Choroid plexus epithelial cell (primary cell): ENCODE data around the gene TMEM239.

ENCODE experiments used
- DNase-seq: peaks from one replicate; pipeline ENCODE4 v3.0.0-alpha.2; 2010; ENCODE audit warnings: low read depth
- H3K4me3 ChIP-seq: 2 replicates; pipeline ENCODE4 v1.5.1; 2011; ENCODE audit warnings: low read depth, mild to moderate bottlenecking, control low read depth, low read length, moderate library complexity
- CTCF ChIP-seq: conservative IDR thresholded peaks from 2 replicates; pipeline ENCODE4 v1.5.1; 2011; ENCODE audit warnings: low read depth, mild to moderate bottlenecking, control low read depth, inconsistent platforms, low read length, moderate library complexity

The TMEM239 gene

GRCh38 chr20:2795451-2795850 lies 20.7 kb upstream of the TMEM239 start:
- no peak for DNase-seq
- H3K4me3 ChIP-seq = no peak overlapping the region
- no peak for TF ChIP-seq CTCF

GRCh38 chr20:2796011-2796660 lies 20.0 kb upstream of the TMEM239 start:
- no peak for DNase-seq
- H3K4me3 ChIP-seq = no peak overlapping the region
- TF ChIP-seq CTCF = no peak

GRCh38 chr20:2797136-2797983 lies 18.8 kb upstream of the TMEM239 start:
- TF ChIP-seq CTCF = no peak
- no peak for DNase-seq
- H3K4me3 ChIP-seq = no peak overlapping the region

GRCh38 chr20:2798095-2798805 lies 17.9 kb upstream of the TMEM239 start:
- no peak for DNase-seq
- no peak overlapping the region for H3K4me3 ChIP-seq
- TF ChIP-seq CTCF = no peak

GRCh38 chr20:2798814-2799213 lies 17.4 kb upstream of the TMEM239 start:
- peak; percentile 59 for DNase-seq
- no peak for TF ChIP-seq CTCF
- no peak overlapping the region for H3K4me3 ChIP-seq

- H3K4me3 ChIP-seq = peak overlapping the region; percentile 60
- DNase-seq = no peak
- no peak for TF ChIP-seq CTCF
Observed at GRCh38 chr20:2799271-2799670, 16.9 kb upstream of the TMEM239 start.
